A673 (cell line): Measurements from ENCODE around the gene ODC1.

Source experiments
- EZH2 ChIP-seq: fragments of 200-600 bp; sonication (generic); IDR thresholded peaks from 2 replicates; pipeline ENCODE4 v1.6.1; 2017; ENCODE audit warnings: borderline replicate concordance, low read depth, mild to moderate bottlenecking, mixed read lengths, antibody characterized with exemption, low read length; ENCODE audit not compliant: poor library complexity, severe bottlenecking
- TF ChIP-seq, protein P1 (sequence below): fragments of 300-800, 200-600 bp; sonication (generic); conservative IDR thresholded peaks from 2 replicates; pipeline ENCODE4 v1.5.1; 2017; ENCODE audit warnings: low read depth, mild to moderate bottlenecking, antibody characterized with exemption, low read length, moderate library complexity, mixed read lengths

DNA sequence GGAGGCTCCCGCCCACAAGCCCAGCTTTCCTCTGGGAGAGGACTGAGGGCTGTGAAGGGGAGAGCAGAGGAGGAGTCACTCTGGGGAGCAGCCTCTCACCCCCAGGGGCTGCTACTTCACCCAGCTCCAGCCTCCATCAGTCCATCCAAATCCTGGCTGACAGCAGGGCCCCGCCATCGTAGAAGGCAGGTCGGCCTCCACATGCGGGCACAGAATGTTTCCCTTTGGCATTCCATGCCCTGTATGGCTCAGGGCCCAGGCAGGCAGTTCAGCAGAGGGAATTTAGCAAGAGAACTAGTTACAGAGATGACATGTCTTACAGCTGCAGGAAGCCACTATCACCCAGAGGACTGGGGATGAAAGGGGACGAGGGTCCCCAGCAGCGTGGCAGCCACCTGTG, 6.4 kb upstream of the ODC1 start:
- TF ChIP-seq, protein P1, sequence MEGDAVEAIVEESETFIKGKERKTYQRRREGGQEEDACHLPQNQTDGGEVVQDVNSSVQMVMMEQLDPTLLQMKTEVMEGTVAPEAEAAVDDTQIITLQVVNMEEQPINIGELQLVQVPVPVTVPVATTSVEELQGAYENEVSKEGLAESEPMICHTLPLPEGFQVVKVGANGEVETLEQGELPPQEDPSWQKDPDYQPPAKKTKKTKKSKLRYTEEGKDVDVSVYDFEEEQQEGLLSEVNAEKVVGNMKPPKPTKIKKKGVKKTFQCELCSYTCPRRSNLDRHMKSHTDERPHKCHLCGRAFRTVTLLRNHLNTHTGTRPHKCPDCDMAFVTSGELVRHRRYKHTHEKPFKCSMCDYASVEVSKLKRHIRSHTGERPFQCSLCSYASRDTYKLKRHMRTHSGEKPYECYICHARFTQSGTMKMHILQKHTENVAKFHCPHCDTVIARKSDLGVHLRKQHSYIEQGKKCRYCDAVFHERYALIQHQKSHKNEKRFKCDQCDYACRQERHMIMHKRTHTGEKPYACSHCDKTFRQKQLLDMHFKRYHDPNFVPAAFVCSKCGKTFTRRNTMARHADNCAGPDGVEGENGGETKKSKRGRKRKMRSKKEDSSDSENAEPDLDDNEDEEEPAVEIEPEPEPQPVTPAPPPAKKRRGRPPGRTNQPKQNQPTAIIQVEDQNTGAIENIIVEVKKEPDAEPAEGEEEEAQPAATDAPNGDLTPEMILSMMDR = no peak
- no peak for TF ChIP-seq EZH2
